ENCODE data around the gene SMAD9. TPM values are rescaled to one million over a fixed set of nuclear protein-coding genes. Genes with fewer than 3 reads are reported as not detected.

SMAD9 gene
- total RNA-seq: 30.5 TPM

DNA sequence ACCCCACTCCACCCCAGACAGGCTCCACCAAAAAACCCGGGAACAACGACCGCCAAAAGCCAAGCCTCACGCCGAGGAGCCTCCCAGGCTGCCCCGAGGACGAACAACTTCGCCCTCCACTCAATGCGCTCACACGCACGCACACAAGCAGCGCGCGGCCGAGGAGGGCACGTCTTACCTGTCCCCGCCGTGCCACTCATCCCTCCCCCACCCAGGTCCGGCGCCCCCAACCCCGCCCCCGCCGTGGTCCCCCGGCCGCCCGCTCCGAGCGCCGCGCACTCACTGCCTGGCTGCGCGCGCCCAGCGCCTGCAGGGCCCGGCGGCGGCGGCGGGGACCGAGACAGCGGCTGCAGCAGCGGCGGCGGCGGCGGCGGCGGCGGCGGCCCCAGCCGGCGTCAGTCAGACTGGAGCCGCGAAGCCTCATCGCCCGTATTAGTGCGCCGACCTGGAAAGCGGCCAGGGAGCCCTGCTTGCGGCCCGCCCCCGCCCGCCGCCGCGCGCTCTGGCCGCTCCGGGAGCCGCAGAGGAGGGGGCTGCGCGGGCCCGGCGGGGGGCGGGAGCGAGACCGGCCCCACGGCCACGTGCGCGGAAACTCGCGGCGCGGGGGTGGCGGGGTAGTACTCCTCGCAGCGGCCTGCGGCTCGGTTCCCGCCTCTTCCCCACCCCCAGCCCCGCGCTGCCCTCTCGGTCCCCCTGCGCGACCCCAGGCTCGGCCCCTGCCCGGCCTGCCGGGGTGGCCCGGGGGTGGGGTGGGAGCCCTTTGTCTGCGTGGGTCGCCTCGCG is at the start of gene SMAD9:
TSS of gene SMAD9 (minus strand) at position 406 of the 783 bp plus-strand sequence. CDS start 40,549 bp downstream, outside the sequence.
- peak; percentile 77 for ATAC-seq
- intact Hi-C loops (cut with DNase I): no loop called here
- DNase-seq (ENCODE audit: low spot score): peak; percentile 86

DNA sequence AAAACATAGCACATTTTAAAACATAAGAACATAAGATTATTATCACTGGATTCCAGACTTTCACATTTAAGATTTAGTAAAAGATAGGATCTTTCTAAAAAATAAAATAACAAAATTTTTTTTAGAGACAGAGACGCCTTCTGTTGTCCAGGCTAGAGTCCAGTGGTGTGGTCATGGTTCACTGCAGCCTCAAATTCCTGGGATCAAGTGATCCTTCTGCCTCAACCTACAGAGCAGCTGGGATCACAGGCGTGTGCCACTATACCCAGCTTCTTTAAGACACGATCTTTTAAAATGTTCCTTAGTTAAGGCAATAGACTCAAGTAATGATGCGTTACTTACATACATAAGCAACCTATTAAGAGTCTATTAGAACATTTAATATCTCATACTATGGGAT is 46.4 kb upstream of the SMAD9 start:
- ATAC-seq: no peak
- intact Hi-C loops (cut with DNase I): no loop called here
- no peak for DNase-seq (ENCODE audit: low spot score)

DNA sequence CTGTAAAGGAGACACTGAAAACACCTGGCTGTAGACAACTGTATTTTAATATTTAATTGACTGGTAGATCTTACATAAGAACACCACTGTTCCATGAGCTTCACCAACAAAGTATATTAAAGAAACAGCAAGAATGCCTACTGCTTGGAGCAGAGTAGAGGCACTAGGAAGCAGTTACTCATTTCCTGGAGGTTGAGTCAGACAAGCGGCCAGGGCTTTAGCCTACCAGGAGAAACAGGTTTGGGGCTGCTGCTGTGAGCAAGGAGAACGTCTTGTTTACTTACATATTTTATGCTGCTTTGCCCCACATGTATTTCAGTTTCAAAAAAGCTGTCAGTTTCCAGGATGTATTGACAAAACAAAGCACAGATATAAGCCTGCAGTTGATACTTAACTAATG is 45.7 kb upstream of the SMAD9 start:
- intact Hi-C loops (cut with DNase I): no loop called here
- ATAC-seq: no peak

DNA sequence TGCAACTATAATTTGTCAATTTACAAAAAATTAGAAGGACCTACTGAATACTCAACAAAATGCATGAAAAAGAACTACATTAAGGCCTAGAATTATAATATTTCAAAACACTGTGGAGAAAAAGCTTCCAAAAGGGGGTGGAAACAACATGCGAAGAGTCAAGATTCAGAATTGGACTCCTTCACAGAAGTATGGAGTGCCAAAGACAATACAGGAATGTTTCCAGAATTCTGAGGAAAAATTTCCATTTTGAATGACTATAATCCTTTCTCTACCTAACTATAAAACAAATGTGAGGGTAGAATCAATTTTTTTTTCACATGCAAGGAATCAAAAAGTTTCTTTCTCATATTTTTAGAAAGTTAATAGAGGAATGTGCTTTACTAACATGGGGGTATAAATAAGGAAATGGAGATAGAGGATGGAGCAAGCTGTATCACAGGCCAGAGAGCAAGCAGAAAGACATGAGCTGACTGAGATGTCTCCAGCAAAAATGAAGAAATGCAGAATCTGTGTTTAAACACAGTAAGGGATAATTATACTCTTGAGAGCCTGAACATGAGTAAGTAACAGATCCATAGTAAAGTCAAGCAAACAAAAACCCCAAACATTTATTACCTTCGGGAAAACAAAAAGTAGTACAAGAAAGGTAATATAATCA is 39.5 kb upstream of the SMAD9 start:
- intact Hi-C loops (cut with DNase I): no loop called here
- ATAC-seq: peak; percentile 91
- no peak for DNase-seq (ENCODE audit: low spot score)

More for the DNA sequence above, 45.7 kb upstream of the SMAD9 start:
- no peak for DNase-seq (ENCODE audit: low spot score)

- ATAC-seq: no peak
These were observed 34.5 kb upstream of the SMAD9 start for GRCh38 chr13:36954542-36954941.

DNA sequence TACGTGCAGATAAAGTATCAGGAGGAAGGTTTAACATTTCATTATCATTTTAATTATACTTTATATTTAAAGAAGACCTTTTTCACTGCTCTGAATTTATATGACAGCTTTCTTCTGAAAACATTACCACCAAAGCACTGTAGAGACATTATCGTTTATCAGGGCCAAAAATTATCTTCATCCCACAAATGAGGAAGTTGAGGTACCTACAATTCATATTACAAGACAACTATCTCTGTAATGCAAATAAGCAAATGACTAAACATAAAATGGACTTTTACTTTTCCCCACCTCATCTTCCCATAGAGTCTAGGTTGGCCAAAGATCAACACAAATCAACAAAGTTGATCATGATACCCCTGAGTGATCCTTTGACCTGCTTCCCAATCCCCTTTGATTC is 30.9 kb upstream of the SMAD9 start:
- ATAC-seq: no peak
- intact Hi-C loops (cut with DNase I): no loop called here
- no peak for DNase-seq (ENCODE audit: low spot score)

More at GRCh38 chr13:36954542-36954941, 34.5 kb upstream of the SMAD9 start:
- intact Hi-C loops (cut with DNase I): no loop called here
- DNase-seq (ENCODE audit: low spot score): no peak

DNA sequence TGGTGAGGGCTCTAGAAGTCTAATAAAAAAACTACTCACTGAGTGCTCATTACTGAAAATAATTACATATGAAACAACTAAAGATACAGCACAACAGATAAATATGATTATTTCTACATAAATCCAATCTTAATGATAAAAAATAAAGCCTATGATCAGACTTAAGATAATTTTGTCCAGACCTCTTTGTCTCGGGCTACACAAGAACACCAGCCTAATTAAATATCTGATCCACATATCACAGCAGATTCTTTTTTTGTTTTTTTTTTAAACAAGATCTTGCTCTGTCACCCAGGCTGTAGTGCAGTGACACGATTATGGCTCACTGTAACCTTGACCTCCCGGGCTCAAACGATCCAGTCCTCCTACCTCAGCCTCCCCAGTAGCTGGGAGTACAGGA is 30.3 kb upstream of the SMAD9 start:
- intact Hi-C loops (cut with DNase I): no loop called here
- DNase-seq (ENCODE audit: low spot score) (no peak), ATAC-seq (no peak)

DNA sequence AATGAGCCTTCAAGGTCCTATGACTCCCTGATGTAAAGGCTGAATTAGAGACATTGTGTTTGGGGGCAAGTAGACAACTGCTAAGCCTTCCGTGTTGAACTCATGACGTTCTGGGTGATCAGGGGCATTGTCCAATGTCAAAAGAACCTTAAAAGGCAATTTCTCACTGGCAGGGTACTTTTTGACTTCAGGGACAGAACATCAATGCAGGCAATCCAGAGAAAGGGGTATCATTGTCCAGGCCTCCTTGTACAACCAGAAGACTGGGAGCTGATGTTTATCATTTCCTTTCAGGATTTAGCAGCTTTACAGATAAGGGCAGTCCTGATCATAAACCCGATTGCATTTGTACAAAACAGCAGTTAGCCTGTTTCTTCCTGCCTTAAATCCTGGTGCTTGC is 25.0 kb upstream of the SMAD9 start:
- intact Hi-C loops (cut with DNase I): loop anchor here (5.0 kb wide), 1 partner anchor 832 kb away; no protein-coding TSS in a partner anchor
- ATAC-seq (no peak), DNase-seq (ENCODE audit: low spot score) (no peak)

- intact Hi-C loops (cut with DNase I): no loop called here
- DNase-seq (ENCODE audit: low spot score): no peak
- no peak for ATAC-seq
These were observed 5.6 kb upstream of the SMAD9 start for GRCh38 chr13:36925603-36926002.

DNA sequence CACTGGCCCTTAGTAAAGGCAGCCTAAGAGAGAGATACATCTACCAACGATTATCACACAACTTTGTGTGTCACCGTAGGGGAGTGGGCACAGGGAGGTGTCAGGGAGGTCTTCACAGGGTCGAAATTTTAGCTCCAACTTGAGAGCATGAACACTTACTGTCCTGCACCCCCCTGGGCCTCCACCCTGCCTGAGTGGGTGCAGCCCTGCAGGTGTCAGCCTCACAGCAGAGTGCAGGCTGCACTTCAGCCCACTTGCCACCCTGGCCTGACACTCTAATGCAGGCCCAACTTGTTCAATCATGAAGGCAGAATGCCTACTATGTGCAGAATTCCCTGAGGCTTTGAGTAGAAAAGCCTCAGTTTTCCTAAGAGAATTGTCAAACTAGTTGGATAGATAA is 4.0 kb upstream of the SMAD9 start:
- ATAC-seq (no peak), DNase-seq (ENCODE audit: low spot score) (no peak)
- intact Hi-C loops (cut with DNase I): no loop called here

DNA sequence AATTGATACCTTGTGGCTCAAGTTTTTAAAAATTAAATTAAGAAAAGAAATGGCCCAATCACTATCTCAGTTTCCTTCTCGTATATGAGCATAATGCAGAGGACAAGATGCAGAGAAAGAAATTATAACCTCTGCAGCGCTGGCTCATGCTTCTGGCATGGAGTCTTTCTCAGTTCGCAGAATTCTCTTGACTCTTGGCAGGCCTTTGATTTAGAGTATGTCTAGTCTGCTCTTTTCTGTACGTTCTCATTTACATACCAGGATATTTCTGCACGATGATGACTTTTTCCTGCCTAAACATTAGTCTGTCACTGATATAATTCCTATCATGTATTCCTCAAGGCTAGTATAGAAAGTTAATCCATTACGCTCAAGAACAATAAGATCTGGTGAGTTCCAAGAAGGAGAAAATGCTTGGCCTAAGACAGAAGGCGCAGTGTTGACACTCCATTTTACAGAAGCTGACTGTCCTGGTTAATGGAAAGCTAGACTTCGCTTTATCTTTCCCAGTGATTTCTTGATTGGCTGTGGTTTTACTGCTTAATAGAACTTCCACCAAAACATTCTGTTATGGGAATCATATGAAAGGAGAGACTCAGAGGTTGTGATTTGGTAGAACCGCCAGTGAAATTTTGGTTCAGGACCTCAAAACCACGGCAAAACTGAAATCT is 1.7 kb upstream of the SMAD9 start:
- ATAC-seq (no peak), DNase-seq (ENCODE audit: low spot score) (no peak)
- intact Hi-C loops (cut with DNase I): no loop called here

- intact Hi-C loops (cut with DNase I): no loop called here
- no peak for ATAC-seq
These were observed 663 bp upstream of the SMAD9 start for GRCh38 chr13:36920616-36921185.

GRCh38 chr13:36919171-36919832 is 736 bp downstream of the SMAD9 start:
- peak; percentile 81 for ATAC-seq
- intact Hi-C loops (cut with DNase I): no loop called here
- peak; percentile 68 for DNase-seq (ENCODE audit: low spot score)

More at GRCh38 chr13:36920616-36921185, 663 bp upstream of the SMAD9 start:
- no peak for DNase-seq (ENCODE audit: low spot score)

DNA sequence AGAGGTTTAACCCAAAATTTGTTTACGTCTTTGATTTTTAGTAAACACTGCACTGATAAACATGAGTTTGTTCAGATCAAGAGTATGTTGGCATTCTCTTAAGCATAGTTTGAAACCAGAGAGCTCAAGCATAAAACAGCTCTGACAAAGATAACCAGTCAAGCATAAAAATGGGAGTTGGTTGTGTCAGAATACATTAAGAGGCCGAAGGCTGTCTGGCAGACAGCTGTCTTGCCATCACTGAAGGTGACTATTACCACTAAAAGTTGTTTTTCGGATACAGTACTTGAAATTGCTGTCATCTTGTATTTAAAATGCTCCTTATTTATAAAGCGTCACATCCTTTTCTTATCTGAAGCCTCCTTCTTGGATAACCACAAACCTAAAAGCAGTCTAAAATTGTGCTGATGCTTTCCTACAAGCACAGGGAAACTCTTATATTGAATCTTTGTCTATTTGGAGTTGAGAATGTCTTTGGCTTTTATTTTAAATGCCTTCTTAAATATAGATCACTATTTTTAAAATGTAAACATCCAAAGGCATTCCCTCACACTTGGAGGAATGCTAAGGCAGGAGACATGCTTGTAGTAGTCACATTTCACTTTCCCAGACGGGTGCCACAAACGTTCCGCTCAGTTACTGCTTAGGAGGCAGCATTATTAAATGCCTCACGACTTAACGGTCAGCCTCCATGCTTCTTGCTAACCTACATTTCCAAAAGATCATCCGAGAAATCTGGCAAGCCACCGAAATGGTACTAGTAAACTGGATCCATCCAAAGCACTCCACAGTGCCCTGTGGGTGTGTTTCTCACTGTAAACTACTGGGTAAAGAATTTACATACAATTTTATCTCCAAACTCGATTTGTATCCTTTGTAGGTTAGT is 1.5 kb downstream of the SMAD9 start:
- intact Hi-C loops (cut with DNase I): no loop called here
- ATAC-seq (peak; percentile 31), DNase-seq (ENCODE audit: low spot score) (no peak)

- DNase-seq (ENCODE audit: low spot score) (no peak), ATAC-seq (no peak)
- intact Hi-C loops (cut with DNase I): no loop called here
These were observed 2.7 kb downstream of the SMAD9 start for GRCh38 chr13:36917311-36917710.

- no peak for DNase-seq (ENCODE audit: low spot score)
- ATAC-seq: no peak
- intact Hi-C loops (cut with DNase I): no loop called here
These were observed 4.0 kb downstream of the SMAD9 start for GRCh38 chr13:36915896-36916640.

DNA sequence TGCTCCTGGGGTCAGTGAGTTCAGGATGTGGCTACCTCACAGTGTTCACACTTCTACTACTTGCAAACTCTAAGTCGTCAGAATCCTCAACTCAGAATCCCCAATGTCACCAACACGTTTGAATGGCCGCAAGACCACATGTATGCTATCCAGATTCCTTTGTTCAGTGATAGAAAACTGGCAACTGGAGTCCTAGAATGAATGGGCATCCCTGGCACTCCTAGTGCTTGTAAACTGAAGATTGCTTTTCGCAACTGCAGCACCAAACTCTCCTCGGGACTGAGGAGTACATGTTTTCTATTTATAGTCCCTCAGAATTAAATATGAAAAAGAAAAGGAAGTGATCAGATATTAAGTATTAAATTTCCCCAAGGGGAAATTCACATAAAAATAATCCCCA is 4.9 kb downstream of the SMAD9 start:
- intact Hi-C loops (cut with DNase I): no loop called here
- DNase-seq (ENCODE audit: low spot score) (no peak), ATAC-seq (no peak)

DNA sequence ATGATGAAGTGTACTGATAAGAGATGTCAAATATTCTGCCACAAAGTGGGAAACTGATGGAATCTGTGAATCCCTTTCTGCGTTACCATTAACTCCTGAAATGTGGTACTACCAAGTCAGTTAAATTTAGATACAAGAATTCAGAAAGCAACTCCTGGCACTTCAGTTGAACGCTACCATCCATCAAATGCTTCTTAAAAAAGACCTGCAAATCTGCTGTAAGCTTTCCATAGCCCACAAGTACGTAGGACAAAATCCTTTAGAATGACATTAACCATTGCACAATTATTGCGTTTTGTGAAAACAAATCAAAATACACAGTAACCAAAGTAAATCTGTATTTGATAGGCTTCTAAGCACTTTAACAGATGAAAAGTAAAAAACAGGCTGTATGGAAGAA is 5.4 kb downstream of the SMAD9 start:
- no peak for ATAC-seq
- no peak for DNase-seq (ENCODE audit: low spot score)
- intact Hi-C loops (cut with DNase I): no loop called here

Measured in sciatic nerve (tissue), 2 donors.